RPMI8226 (cell line): ENCODE results near the gene LGALS7B.
A peak's percentile ranks its signal among the peaks of the same experiment; 100 is the strongest.
"Not testable (repeated sequence)": the region's sequence is repeated elsewhere in the genome, so short reads cannot be mapped to it uniquely, and the experiment has no call there.

ENCODE experiments used
- DNase-seq: peaks from one replicate; pipeline ENCODE4 v3.0.0-alpha.2; 2015

LGALS7B gene

DNA sequence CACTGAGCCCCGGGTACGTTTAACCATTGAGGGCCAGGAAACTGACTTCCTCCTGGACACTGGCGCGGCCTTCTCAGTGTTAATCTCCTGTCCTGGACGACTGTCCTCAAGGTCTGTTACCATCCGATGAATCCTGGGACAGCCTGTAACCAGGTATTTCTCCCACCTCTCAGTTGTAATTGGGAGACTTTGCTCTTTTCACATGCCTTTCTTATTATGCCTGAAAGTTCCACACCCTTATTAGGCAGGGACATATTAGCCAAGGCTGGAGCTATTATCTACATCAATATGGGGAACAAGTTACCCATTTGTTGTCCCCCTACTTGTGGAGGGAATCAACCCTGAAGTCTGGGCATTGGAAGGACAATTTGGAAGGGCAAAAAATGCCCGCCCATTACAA lies 36.9 kb downstream of the LGALS7B start:
- DNase-seq, result not testable (repeated sequence)

DNA sequence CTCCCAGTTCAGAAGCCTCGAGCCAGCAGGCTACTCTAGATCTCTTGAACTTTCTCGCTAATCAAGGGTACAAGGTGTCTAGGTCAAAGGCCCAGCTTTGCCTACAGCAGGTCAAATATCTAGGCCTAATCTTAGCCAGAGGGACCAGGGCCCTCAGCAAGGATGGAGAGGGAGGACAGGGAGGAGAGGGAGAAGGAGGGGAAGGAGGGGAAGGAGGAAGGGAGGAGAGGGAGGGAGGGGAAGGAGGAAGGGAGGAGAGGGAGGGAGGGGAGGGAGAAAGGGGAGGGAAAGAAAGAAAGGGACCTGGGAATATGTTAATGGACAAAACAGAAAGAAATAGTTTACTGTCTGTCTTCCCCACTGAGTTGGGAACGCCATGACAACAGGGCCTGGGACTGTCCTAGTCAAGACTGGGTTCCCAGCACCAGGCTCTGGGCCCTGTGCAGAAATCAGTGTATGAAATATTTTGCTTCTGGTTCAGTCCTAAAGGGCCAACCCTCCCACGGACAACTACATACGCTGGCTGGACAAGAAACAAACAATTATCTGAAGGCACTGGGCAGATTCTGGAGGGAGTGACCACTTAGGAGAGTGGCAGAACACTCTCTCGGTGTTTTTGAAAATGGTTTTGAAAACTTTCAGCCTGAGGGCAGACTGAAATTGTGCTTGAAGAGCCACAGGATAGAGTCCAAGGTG lies 38.0 kb downstream of the LGALS7B start:
- no peak for DNase-seq

DNA sequence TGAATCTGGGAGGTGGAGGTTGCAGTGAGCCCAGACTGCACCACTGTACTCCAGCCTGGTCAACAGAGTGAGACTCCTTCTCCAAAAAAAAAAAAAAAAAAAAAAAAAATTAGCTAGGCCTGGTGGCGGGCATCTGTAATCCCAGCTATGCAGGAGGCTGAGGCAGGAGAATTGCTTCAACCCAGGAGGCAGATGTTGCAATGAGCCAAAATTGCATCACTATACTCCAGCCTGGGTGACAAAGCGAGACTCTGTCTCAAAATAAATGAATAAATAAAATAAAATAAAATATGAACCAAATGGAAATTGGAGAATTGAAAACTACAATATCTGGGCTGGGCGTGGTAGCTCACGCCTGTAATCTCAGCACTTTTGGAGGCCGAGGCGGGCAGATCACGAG lies 40.2 kb downstream of the LGALS7B start:
- not testable (repeated sequence) for DNase-seq

DNA sequence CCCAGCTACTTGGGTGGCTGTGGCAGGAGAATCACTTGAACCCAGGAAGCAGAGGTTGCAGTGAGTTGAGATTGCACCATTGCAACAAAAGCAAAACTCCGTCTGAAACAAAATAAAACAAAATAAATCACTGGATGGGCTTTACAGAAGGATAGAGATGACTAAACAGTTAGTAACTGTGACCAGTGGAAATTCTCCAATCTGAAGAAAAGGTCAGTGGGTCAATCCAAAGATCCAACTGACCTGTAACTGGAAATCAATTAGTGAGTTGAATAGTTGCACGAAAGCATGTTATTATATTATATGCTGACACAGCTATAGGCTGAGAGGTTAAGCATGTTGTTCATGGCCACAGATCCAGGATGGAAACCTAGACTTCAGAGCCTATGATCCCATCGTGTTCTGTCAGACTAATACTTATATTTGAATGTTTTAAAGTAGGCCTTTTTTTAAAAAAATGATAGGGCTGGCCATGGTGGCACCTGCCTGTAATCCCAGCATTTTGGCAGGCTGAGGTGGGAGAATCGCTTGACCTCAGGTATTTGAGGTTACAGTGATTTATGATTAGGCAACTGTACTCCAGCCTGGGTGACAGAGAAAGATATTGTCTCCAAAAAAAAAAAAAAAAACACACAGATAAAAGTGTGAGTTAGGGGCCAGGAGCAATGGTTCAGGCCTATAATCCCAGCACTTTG lies 41.2 kb downstream of the LGALS7B start:
- no peak for DNase-seq

DNA sequence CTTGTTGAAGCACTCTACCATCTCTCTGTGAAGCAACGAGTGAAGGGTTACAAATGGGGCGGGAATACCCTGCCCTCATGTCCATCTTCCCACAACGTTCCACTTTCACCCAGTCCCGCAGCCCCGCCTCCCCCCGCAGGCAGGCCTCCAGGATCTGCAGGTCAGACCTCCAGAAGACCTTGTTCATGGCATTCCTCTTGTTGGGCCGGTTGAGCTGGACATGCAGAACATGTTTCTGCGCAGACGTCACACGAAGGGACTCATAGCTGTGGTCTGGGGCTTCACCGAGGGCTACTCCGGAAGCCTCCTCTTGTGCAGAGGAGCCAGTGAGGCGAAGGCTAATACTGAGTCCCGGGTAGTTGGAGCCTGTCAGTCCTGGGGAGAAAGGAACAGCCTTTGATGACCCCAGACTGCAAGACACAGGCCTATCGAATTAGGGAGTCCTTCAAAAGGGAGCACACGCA lies 42.2 kb downstream of the LGALS7B start:
- peak; percentile 43 for DNase-seq

DNA sequence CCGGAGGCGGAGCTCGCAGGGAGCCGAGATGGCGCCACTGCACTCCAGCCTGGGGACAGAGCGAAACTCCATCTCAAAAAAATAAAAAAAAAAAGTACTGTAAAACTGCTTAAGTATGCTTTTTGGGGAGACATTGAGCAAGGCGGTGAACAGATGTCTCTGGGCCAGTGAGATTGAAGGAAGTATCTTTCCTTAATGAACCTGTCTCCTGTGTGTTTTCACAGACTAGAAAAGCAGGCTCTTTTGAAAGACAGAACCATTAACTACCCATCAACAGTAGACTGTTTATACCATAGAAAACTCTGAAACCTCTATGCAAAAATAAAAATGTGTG lies 44.1 kb downstream of the LGALS7B start:
- peak; percentile 38 for DNase-seq

DNA sequence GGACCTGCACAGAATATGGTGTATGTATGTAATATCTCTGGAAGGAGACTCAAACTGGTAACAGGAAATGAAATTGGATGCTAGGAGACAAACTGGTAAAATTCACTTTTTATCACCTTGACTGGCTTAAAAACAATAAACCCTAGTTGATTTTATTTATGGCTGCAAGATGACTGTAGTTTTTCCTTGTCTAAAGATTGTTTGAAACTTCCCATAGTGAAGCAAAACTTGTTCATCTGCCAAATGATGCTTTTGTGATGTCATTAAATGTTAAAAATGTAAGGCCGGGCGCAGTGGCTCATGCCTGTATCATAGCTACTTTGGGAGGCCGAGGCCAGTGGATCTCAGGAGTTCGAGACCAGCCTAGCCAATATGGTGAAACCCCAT lies 45.1 kb downstream of the LGALS7B start:
- DNase-seq, result no peak

DNA sequence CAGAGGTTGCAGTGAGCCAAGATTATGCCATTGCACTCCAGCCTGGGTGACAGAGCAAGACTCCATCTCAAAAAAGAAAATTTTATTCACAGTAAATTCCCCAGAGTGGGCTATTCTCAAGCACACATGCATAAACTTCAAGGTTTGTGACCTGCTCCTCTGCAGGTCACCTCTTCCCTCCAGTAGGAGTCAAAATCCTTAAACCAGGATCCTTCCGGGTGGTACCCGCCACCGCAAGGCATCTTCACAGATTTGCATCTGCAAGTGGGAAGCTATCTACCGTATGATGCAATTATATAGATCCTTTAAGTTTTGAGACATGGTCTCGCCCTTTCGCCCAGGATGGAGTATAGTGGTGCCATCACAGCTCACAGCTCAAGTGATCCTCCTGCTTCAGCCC lies 45.6 kb downstream of the LGALS7B start:
- no peak for DNase-seq

DNA sequence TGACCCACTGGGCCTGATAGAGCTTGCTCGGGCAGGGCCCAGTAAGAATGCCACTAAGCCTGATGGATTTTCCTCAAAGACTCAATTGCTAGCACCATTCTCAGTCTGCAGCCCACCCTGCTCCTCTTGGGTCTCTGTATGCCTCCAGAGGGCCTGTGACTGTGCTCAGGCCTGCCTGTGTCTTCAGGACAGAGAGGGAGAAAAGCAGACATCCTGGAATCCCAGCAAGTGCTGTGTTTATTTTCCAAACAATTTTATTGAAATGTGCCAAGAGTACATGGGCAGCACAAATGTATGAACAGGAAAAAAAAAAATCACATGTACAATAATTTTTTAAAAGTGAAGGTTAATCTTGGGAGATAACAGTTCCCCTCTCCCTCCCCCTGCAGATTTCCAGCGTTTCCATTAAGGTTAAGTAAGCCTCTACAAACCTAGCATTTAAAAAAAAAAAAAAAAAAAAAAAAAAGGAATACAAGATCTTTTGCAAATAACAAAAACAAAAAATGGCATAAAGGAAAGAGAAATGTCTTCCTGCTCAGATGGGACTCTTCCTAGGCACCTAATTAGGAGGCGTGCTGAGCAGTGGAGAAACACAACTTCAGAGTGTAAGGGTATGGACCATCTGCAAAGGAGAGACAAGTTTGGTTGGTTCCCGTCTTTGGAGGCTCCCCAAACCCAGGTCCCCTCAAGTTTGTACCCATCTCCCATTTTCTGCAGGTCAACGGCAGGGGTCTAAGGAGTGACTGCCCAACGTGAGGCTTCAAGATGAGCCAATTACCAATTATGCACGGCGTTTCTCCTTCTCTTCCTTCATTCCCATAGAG lies 47.4 kb downstream of the LGALS7B start:
- DNase-seq, result no peak

DNA sequence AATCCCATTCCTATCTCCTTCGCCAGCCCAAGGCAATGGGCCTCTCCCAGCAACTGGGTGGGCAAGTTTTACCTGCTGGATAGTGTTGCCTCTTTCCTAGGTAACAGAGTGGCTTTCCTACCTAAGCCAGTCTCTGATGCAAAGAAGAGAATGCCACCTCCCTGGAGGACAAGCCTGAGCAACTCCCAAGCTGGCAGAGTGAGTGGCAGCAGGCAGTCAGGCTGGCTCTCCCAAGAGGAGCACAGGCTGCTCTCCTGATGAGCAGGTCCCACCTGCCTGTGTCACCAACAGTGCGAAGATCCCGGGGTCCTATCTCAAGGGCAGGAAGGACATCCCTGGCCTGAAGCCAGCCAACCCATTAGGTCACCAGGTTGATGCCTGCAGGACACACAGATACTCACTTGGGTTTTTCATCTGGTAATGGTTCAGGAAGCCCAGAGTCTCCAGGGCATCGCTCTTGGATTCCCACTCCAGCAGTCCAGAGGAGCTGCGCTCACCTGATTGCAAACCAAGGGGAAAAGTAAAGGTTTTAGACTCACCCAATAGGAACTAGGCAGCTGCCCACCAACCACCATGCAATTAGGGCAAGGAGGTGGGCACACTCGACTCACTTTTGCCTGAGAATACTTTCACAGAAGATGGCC lies 48.1 kb downstream of the LGALS7B start:
- DNase-seq, result no peak

DNA sequence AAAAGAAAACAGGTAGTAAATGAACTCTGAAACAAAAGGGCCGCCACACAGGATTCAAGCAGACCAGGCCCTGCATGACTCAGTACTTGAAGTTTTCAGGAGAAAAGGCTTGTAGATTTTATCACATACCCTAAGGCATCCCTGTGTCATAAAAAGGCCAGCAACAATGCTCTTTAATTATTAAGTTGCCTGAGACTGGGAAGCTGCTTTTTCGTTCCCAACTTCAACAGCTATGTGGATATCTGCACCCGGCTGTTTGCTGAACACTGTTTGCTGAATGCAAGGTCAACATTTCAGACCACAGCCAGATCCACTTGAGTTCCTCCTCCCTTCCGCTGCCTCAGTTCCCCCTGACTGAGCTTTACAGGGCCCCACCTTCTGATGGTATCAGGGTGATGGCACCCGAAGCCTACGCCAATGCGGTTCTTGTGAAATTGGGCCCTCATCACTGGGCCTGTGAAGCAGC lies 48.7 kb downstream of the LGALS7B start:
- no peak for DNase-seq

DNA sequence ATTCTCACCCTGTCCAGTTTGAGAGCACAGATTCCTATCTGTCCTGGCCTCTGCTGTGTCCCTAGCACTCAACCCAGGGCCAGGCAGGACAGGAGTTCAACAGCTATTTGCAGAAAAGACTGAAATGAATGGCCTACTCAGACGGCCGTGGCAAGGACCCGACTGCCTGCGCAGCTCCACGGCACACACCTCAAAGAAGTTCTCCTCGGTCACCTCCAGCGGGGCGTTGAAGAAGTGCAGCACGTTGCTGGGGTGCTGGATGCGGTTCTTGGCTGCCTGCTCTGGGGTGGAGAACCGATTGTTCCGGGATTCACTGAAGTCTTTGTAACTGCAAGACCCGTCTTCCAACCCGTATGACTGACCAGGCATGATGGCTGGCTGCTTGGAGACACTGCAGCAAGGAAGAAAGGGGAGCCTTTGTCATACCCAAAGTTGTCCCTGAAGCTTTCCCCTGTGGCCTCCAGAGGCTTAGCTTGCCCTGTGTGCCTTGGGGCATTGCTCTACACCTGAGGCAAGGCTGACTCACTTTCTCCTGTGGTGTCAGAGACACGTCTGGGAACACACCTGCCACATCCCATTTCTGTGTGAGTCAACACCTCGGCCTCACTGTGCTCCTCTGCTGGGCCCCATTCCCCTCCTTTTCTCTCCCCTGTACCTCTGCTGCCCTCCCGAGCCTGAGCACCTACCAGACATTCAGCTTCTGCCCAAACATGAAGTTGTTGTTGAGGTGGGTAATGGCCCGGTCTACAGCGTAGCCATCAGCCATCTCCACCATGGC lies 49.4 kb downstream of the LGALS7B start:
- DNase-seq, result no peak

DNA sequence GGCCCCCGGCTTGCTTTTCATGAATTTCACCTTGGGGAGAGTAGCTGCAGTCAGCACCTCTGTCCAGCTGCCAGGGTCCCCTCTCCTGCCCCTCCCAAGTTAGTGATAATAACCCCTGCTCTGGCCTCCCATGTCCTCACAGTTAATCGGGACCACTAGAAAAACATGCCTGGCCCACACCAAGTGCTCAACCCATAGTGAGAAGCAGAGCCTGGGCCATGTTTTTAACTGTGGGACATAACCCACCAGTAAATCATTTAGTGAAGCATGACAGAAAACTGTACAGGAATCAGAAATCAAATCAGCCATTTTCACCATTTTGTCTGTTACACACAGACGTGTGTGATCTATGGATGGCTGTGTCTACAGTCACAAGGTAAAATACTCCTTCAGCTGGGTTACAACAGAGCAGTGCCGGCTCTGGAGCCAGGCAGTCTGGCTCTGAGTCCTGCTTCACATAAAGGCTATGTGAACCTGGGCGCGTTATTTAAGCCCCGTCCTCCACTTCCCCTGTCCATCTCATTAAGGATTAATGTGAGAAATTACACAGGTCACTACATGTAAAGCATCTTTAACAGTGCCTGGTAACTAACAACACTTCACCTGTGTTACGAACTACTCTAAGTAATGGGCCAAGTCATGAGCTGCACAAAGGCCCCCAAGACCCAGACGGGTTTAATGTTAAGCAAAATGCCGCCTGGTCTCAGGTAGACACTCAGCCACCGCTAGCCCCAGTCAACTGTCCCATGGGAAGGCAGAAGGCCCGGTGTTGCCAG lies 50.2 kb downstream of the LGALS7B start:
- no peak for DNase-seq

DNA sequence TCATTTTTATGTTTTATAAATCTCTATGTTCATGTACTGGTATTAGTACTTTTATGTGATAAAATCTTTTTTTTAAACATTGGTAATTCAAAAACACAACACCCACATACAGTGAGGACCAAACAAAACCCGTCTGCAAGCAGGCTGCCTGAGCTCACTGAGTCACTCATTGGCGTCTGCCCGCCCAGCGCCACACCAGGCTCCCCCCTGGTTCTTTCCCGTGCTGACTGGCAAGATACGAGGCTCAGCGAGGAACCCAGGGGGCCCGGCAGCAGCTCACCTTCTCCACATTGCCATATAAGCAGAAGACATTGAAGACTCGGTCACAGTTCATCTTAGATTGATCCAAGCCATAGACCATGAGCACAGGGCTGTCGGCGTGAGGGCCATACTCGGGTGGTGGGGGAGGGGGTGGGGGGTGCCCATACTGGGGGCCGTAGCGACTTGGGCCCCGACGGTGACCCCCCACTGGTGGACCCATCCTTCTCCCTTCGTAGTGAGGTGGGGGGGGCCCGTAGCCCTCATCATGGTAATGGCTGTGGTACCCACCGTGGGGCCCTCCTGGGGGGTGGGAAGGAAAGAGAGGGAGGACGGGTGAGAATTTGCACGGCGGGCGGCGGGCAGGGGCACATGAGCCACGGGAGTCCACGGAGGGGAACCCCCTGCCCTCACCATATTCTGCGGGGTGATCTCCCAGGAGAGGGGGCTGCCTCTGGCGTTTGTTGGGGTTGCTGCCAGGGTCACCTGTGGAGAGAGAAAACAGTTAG lies 51.0 kb downstream of the LGALS7B start:
- no peak for DNase-seq

DNA sequence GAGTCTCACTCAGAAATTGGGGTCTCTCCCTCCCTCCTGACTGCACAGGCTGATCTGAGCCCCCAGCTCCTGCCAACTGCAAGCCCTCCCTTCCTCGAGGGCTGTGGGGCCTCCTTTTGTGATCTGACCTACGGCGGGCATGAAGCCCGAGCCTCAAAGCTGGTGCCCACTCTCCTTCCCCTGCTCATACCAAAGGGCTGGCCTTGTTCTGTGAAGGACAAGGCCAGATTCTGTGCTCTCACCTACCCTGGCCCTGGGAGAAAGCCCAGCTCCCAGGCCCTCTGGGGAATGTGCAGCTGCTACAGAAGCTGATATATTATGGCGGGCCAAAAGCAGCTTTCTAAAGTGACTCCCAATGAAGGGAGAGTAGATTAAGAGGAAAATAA lies 51.6 kb downstream of the LGALS7B start:
- no peak for DNase-seq
